GM12864 (cell line): ENCODE data around the gene FBXO17.

Experiments used
- DNase-seq: peaks from one replicate; pipeline ENCODE4 v3.0.0-alpha.2; 2011; ENCODE audit warnings: low read depth
- H3K4me3 ChIP-seq: 2 replicates; pipeline ENCODE4 v1.5.1; 2011; ENCODE audit warnings: mild to moderate bottlenecking, low read depth, low read length, control low read depth
- CTCF ChIP-seq: IDR thresholded peaks from 2 replicates; pipeline ENCODE4 v1.5.1; 2011; ENCODE audit warnings: low read depth, mild to moderate bottlenecking, moderate library complexity, low read length, control low read depth, inconsistent platforms; ENCODE audit errors: missing control alignments

Gene FBXO17

GRCh38 chr19:38928391-38929001 lies 47.0 kb downstream of the FBXO17 start:
- TF ChIP-seq CTCF: no peak
- DNase-seq: no peak
- no peak overlapping the region for H3K4me3 ChIP-seq

- no peak overlapping the region for H3K4me3 ChIP-seq
- no peak for DNase-seq
- TF ChIP-seq CTCF: no peak
These were observed 51.2 kb downstream of the FBXO17 start for GRCh38 chr19:38924388-38924787.

GRCh38 chr19:38922482-38922881 lies 53.1 kb downstream of the FBXO17 start:
- no peak overlapping the region for H3K4me3 ChIP-seq
- no peak for TF ChIP-seq CTCF
- DNase-seq: no peak

- no peak for TF ChIP-seq CTCF
- no peak overlapping the region for H3K4me3 ChIP-seq
- no peak for DNase-seq
These were observed 53.9 kb downstream of the FBXO17 start for GRCh38 chr19:38921420-38922274.

GRCh38 chr19:38920602-38921419 lies 54.7 kb downstream of the FBXO17 start:
- no peak for DNase-seq
- no peak for TF ChIP-seq CTCF
- H3K4me3 ChIP-seq: no peak overlapping the region

GRCh38 chr19:38919837-38920601 lies 55.5 kb downstream of the FBXO17 start:
- H3K4me3 ChIP-seq: no peak overlapping the region
- no peak for TF ChIP-seq CTCF
- DNase-seq: no peak
